ENCODE data around the gene PIGS. TPM values are rescaled to one million over a fixed set of nuclear protein-coding genes. Genes with fewer than 3 reads are reported as not detected.
A peak's percentile ranks its signal among the peaks of the same experiment; 100 is the strongest.

The PIGS gene
- total and polyA plus RNA-seq, 2 donors (not counting 1 experiment from before 2014, with no cell fraction given), result 44.1 to 55.1 TPM

- Histone ChIP-seq H3K4me1 (ENCODE audit: control insufficient read depth in 2 of 2, insufficient read depth in 2 of 2, low read length in 2 of 2) (peaks cover 22 to 33% of the 10 kb centered on the region in 2 donors), H3K4me3 (ENCODE audit: control extremely low read depth in 1 of 5, extremely low read depth in 1 of 5, insufficient read depth in 1 of 5, low read depth in 2 of 5, low read length in 4 of 5) (no peak overlapping the region), H3K79me2 (ENCODE audit: control insufficient read depth, insufficient read depth, low read length) (no peaks in the 10 kb centered on the region), H3K27me3 (replicated peaks in 1 of 4; ENCODE audit: control extremely low read depth in 1 of 4, control insufficient read depth in 3 of 4, insufficient read depth in 4 of 4, low read length in 3 of 4) (no peaks in the 10 kb centered on the region), H3K4me2 (replicated peaks; ENCODE audit: low read depth, low read length, poor library complexity, severe bottlenecking) (peak overlapping the region; percentile 16), H3K36me3 (replicated peaks in 1 of 2; ENCODE audit: control extremely low read depth in 1 of 2, control insufficient read depth in 1 of 2, extremely low read depth in 1 of 2, insufficient read depth in 2 of 2, low read length in 1 of 2) (peaks cover 6 to 56% of the 10 kb centered on the region in 2 experiments), H3K9me3 (ENCODE audit: control extremely low read depth in 1 of 3, control insufficient read depth in 2 of 3, insufficient read depth in 1 of 3, low read length in 2 of 3) (no peaks in the 10 kb centered on the region), H3K9ac (ENCODE audit: low read length) (no peak overlapping the region), H3K27ac (ENCODE audit: low read length in 2 of 2) (peak overlapping the region in 1 of 2 donors; percentile 46), H4K20me1 (ENCODE audit: control insufficient read depth, insufficient read depth, low read length, poor library complexity, severe bottlenecking) (no peaks in the 10 kb centered on the region), H2AFZ (ENCODE audit: insufficient read depth, low read depth, low read length, poor library complexity, severe bottlenecking) (no peak overlapping the region)
- POLR2A ChIA-PET, result interaction anchor here (0.6 to 1.0 kb wide), 2 partner anchors 13 to 47 kb away, joined by 3 to 4 read pairs; no protein-coding TSS in a partner anchor
- DNase-seq (peak; percentile 26), ATAC-seq (ENCODE audit: low read depth) (no peak)
- Mint-ChIP-seq H3K9me3 (ENCODE audit: insufficient read depth) (no peaks in the 10 kb centered on the region), H3K4me3 (no peak overlapping the region), H3K27me3 (no peaks in the 10 kb centered on the region), H3K4me1 (peaks cover 38% of the 10 kb centered on the region), H3K27ac (peak overlapping the region; percentile 39)
- no peak for TF ChIP-seq CTCF (IDR thresholded peaks at IDR 0.05)
- no peak for TF ChIP-seq EZH2 (IDR thresholded peaks at IDR 0.05; ENCODE audit: borderline replicate concordance, insufficient read depth, low read depth, low read length, poor library complexity, severe bottlenecking)
- CTCF ChIA-PET, result interaction anchor here (0.7 to 15.2 kb wide), 22 partner anchors 10 to 176 kb away, joined by 3 to 220 read pairs (median 4); partner anchors contain the start of gene UNC119
- intact Hi-C loops (cut with micrococcal nuclease), result no loop called here
- WGBS (ENCODE audit: insufficient coverage), result 4% methylated on average over 2 of the region's 2 CpGs
Measured at GRCh38 chr17:28612531-28612930, 41.2 kb upstream of the PIGS start.

DNA sequence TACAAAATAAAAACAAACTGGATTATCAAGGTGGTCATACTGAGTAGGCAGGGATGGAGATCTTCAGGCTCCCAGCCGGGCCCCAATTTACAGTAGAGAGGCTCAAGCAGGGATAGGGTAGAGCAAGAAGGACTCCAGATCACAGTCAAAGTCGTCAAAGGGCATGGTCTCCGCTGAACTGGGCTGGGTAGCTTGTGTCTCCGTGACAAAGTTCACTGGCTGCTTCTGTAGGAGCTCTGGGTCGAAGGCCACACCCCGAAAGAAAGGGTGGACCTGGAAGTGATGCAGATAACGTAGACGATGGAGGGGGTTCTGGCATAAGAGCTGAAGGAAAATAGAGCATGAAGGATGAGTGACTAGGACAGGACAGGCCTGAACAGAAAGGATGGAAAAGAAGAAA lies 39.1 kb upstream of the PIGS start:
- no peaks in the 10 kb centered on the region for H3K9me3 Mint-ChIP-seq (ENCODE audit: insufficient read depth)

More for the DNA sequence above, 39.1 kb upstream of the PIGS start:
- Mint-ChIP-seq H3K27me3 (no peaks in the 10 kb centered on the region), H3K4me1 (peaks cover 30% of the 10 kb centered on the region), H3K4me3 (no peak overlapping the region), H3K27ac (no peak overlapping the region)
- ChIA-PET CTCF (interaction anchor here (1.0 to 15.2 kb wide), 6 partner anchors 11 to 113 kb away, joined by 3 to 220 read pairs (median 4); no protein-coding TSS in a partner anchor), POLR2A (interaction anchor here (0.6 to 0.7 kb wide), 2 partner anchors 19 to 339 kb away, joined by 3 to 4 read pairs; no protein-coding TSS in a partner anchor)
- Histone ChIP-seq H3K9ac (ENCODE audit: low read length) (no peak overlapping the region), H4K20me1 (ENCODE audit: control insufficient read depth, insufficient read depth, low read length, poor library complexity, severe bottlenecking) (no peaks in the 10 kb centered on the region), H2AFZ (ENCODE audit: insufficient read depth, low read depth, low read length, poor library complexity, severe bottlenecking) (no peak overlapping the region), H3K4me3 (ENCODE audit: control extremely low read depth in 1 of 5, extremely low read depth in 1 of 5, insufficient read depth in 1 of 5, low read depth in 2 of 5, low read length in 4 of 5) (no peak overlapping the region), H3K27me3 (replicated peaks in 1 of 4; ENCODE audit: control extremely low read depth in 1 of 4, control insufficient read depth in 3 of 4, insufficient read depth in 4 of 4, low read length in 3 of 4) (no peaks in the 10 kb centered on the region), H3K79me2 (ENCODE audit: control insufficient read depth, insufficient read depth, low read length) (no peaks in the 10 kb centered on the region), H3K4me1 (ENCODE audit: control insufficient read depth in 2 of 2, insufficient read depth in 2 of 2, low read length in 2 of 2) (peaks cover 18 to 27% of the 10 kb centered on the region in 2 donors), H3K4me2 (replicated peaks; ENCODE audit: low read depth, low read length, poor library complexity, severe bottlenecking) (no peak overlapping the region), H3K9me3 (ENCODE audit: control extremely low read depth in 1 of 3, control insufficient read depth in 2 of 3, insufficient read depth in 1 of 3, low read length in 2 of 3) (no peaks in the 10 kb centered on the region), H3K36me3 (replicated peaks in 1 of 2; ENCODE audit: control extremely low read depth in 1 of 2, control insufficient read depth in 1 of 2, extremely low read depth in 1 of 2, insufficient read depth in 2 of 2, low read length in 1 of 2) (peaks cover 0 to 38% of the 10 kb centered on the region in 2 experiments), H3K27ac (ENCODE audit: low read length in 2 of 2) (no peak overlapping the region)
- ATAC-seq (ENCODE audit: low read depth) (no peak), DNase-seq (no peak)
- 97% methylated on average over 8 of the region's 8 CpGs for WGBS (ENCODE audit: insufficient coverage)
- intact Hi-C loops (cut with micrococcal nuclease), result no loop called here
- TF ChIP-seq EZH2 (IDR thresholded peaks at IDR 0.05; ENCODE audit: borderline replicate concordance, insufficient read depth, low read depth, low read length, poor library complexity, severe bottlenecking) (no peak), CTCF (IDR thresholded peaks at IDR 0.05) (no peak)
